Measurements from ENCODE around the gene NHS. TPM values are rescaled to one million over a fixed set of nuclear protein-coding genes. Genes with fewer than 3 reads are reported as not detected.

Gene NHS
- total and polyA plus RNA-seq, 4 experiments from 2014 or later: 0.09 to 0.67 TPM; not detected in 2

DNA sequence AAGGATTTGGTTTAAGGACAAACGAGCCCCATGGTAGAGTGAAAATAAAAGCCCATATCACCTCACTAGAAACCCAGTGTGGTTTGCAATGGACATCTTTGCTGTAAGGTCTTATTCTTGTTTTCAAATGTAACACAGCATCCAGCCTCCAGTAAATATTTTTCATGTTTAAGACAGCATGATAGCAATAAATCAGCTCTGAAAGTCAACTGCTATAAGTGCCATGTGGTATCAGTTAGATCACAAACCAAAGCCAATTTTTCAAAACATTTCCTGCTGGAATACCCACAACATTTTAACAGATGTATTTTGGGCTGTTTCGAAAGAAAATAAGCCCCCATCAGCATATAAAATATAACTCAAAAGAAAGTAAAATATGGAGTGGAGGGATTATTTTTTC is 338.3 kb downstream of the NHS start:
- ChIA-PET POLR2A (ENCODE audit: partially characterized antibody) (no interaction called here), CTCF (ENCODE audit: partially characterized antibody) (no interaction called here)

DNA sequence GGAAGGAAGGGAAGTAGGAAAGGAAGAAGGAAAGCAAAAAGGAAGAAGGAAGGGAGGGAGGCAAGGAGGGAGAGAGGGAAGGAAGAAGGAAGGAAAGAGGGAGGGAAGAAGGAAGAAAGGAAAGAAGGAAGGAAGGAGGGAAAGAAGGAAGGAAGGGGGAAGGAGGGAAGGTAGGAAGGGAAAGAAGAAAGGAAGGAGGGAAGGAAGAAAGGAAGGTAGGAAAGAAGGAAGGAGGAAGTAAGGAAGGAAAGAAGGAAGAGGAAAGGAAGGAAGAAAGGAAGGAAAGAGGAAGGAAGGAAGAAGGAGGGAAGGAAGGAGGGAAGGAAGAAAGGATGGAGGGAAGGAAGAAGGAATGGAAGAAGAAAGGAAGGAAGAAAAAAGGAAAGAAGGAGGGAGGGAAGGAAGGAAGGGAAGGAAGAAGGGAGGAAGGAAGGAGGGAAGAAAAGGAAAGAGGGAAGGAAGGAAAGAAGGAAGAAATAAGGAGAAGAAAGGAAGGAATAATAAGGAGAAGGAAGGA is 343.7 kb downstream of the NHS start:
- Histone ChIP-seq H3K27me3 (ENCODE audit: insufficient read depth, low read length) (no peaks in the 10 kb centered on the region), H3K9me3 (ENCODE audit: control insufficient read depth in 1 of 2, low read length in 2 of 2) (no peaks in the 10 kb centered on the region), H3K4me3 (ENCODE audit: low read length in 2 of 2) (no peak overlapping the region), H3K27ac (ENCODE audit: low read depth, low read length) (no peak overlapping the region), H3K36me3 (ENCODE audit: insufficient read depth, low read length) (no peaks in the 10 kb centered on the region), H3K4me1 (ENCODE audit: insufficient read depth, low read length) (no peaks in the 10 kb centered on the region)
- no peaks in the 10 kb centered on the region for H3K36me3 Mint-ChIP-seq
- POLR2A ChIA-PET (ENCODE audit: partially characterized antibody): no interaction called here
- no peak overlapping the region for H3K4me3 Mint-ChIP-seq
- intact Hi-C loops (cut with micrococcal nuclease): no loop called here
- no peaks in the 10 kb centered on the region for H3K4me1 Mint-ChIP-seq
- no peak overlapping the region for H3K27ac Mint-ChIP-seq
- H3K9me3 Mint-ChIP-seq: no peaks in the 10 kb centered on the region
- CTCF ChIA-PET (ENCODE audit: partially characterized antibody): no interaction called here
- no peak for DNase-seq
- H3K27me3 Mint-ChIP-seq: no peaks in the 10 kb centered on the region

More for the DNA sequence above, 338.3 kb downstream of the NHS start:
- H3K27me3 ChIP-seq (ENCODE audit: insufficient read depth, low read length): no peaks in the 10 kb centered on the region
- Mint-ChIP-seq H3K4me3 (no peak overlapping the region), H3K27me3 (no peaks in the 10 kb centered on the region), H3K4me1 (peaks cover 0 to 3% (median 0%) of the 10 kb centered on the region in 4 donors), H3K9me3 (no peaks in the 10 kb centered on the region), H3K27ac (no peak overlapping the region), H3K36me3 (no peaks in the 10 kb centered on the region)
- H3K27ac ChIP-seq (ENCODE audit: low read depth, low read length): no peak overlapping the region
- no peak overlapping the region for H3K4me3 ChIP-seq (ENCODE audit: low read length in 2 of 2)
- H3K9me3 ChIP-seq (ENCODE audit: control insufficient read depth in 1 of 2, low read length in 2 of 2): no peaks in the 10 kb centered on the region
- H3K36me3 ChIP-seq (ENCODE audit: insufficient read depth, low read length): no peaks in the 10 kb centered on the region
- intact Hi-C loops (cut with micrococcal nuclease): no loop called here
- no peaks in the 10 kb centered on the region for H3K4me1 ChIP-seq (ENCODE audit: insufficient read depth, low read length)
- no peak for DNase-seq

DNA sequence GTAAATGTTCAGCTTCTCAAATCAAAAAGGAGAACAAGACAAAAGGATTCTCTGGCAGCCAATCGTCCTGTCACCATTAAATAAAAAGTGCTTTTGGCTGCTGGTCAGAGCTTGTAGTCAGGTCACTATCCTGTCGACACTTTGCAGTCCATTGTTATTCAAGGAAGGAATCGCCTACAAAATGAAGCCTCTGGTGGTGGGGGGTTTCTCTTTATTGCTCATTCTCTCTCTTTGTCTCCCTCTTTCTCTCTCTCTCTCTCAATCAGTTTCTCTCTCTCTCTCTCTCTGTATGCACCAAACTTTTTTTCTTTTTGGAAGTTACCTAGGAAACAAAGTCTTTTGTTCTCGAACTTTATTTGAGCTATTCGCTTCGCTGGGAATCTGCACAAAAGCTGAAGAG is 344.7 kb downstream of the NHS start:
- Mint-ChIP-seq H3K4me1 (no peaks in the 10 kb centered on the region), H3K27me3 (no peaks in the 10 kb centered on the region), H3K4me3 (no peak overlapping the region), H3K36me3 (no peaks in the 10 kb centered on the region), H3K9me3 (no peaks in the 10 kb centered on the region), H3K27ac (no peak overlapping the region)
- POLR2A ChIA-PET (ENCODE audit: partially characterized antibody): no interaction called here
- no peaks in the 10 kb centered on the region for H3K9me3 ChIP-seq (ENCODE audit: control insufficient read depth in 1 of 2, low read length in 2 of 2)
- no peaks in the 10 kb centered on the region for H3K36me3 ChIP-seq (ENCODE audit: insufficient read depth, low read length)
- no peaks in the 10 kb centered on the region for H3K27me3 ChIP-seq (ENCODE audit: insufficient read depth, low read length)
- no peak overlapping the region for H3K27ac ChIP-seq (ENCODE audit: low read depth, low read length)
- no peak for DNase-seq
- CTCF ChIA-PET (ENCODE audit: partially characterized antibody): no interaction called here
- intact Hi-C loops (cut with micrococcal nuclease): no loop called here
- H3K4me1 ChIP-seq (ENCODE audit: insufficient read depth, low read length): no peaks in the 10 kb centered on the region
- no peak overlapping the region for H3K4me3 ChIP-seq (ENCODE audit: low read length in 2 of 2)

DNA sequence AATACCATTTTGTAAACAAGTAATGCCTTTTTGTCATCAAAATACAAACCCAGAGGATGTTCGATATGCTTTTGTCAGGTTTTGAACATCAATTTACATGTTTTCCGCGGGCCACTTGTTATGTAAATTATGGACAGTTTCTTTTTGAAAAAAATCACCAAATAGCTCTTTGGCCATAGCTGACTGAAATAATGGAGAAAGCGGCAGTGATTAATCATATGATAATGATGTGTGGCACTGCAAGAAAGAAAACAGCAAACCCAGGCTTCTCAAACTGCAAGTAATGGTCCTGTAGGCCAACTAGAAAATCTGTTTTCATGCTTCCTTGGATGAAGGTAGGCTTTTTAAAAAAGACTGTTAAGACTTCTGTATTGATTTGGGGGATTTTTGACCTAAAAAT is 346.7 kb downstream of the NHS start:
- ChIA-PET CTCF (ENCODE audit: partially characterized antibody) (no interaction called here), POLR2A (ENCODE audit: partially characterized antibody) (no interaction called here)
- Mint-ChIP-seq H3K27ac (no peak overlapping the region), H3K4me3 (no peak overlapping the region), H3K36me3 (no peaks in the 10 kb centered on the region), H3K9me3 (no peaks in the 10 kb centered on the region), H3K27me3 (no peaks in the 10 kb centered on the region), H3K4me1 (no peaks in the 10 kb centered on the region)
- H3K9me3 ChIP-seq (ENCODE audit: control insufficient read depth in 1 of 2, low read length in 2 of 2): no peaks in the 10 kb centered on the region
- no peaks in the 10 kb centered on the region for H3K36me3 ChIP-seq (ENCODE audit: insufficient read depth, low read length)
- H3K27me3 ChIP-seq (ENCODE audit: insufficient read depth, low read length): no peaks in the 10 kb centered on the region
- no peak for DNase-seq
- no peak overlapping the region for H3K27ac ChIP-seq (ENCODE audit: low read depth, low read length)
- intact Hi-C loops (cut with micrococcal nuclease): no loop called here
- no peaks in the 10 kb centered on the region for H3K4me1 ChIP-seq (ENCODE audit: insufficient read depth, low read length)
- no peak overlapping the region for H3K4me3 ChIP-seq (ENCODE audit: low read length in 2 of 2)

DNA sequence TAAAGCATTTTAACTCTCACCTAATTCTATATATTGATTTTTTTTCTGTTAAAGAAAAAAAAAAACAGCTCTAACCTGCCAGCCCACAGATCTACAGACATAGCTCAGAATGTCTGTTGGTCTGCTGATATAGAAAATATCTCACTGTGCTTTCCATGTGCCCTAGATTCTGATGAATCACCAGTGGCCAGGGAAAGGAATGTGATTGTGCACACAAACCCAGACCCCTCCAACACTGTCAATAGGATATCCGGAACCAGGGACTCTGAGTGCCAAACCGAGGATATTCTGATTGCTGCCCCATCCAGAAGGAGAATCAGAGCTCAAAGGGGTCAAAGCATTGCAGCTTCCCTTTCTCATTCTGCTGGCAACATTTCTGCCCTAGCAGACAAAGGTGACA is 350.2 kb downstream of the NHS start:
- H3K27ac ChIP-seq (ENCODE audit: low read depth, low read length): no peak overlapping the region
- no peaks in the 10 kb centered on the region for H3K36me3 Mint-ChIP-seq
- H3K4me1 ChIP-seq (ENCODE audit: insufficient read depth, low read length): no peaks in the 10 kb centered on the region
- ChIA-PET CTCF (ENCODE audit: partially characterized antibody) (no interaction called here), POLR2A (ENCODE audit: partially characterized antibody) (no interaction called here)
- H3K27me3 Mint-ChIP-seq: no peaks in the 10 kb centered on the region
- DNase-seq: no peak
- H3K9me3 Mint-ChIP-seq: peaks cover 0 to 2% (median 0%) of the 10 kb centered on the region in 8 donors
- H3K4me3 ChIP-seq (ENCODE audit: low read length in 2 of 2): no peak overlapping the region
- H3K4me3 Mint-ChIP-seq: no peak overlapping the region
- no peaks in the 10 kb centered on the region for H3K36me3 ChIP-seq (ENCODE audit: insufficient read depth, low read length)
- H3K4me1 Mint-ChIP-seq: no peaks in the 10 kb centered on the region
- intact Hi-C loops (cut with micrococcal nuclease): no loop called here
- H3K9me3 ChIP-seq (ENCODE audit: control insufficient read depth in 1 of 2, low read length in 2 of 2): no peaks in the 10 kb centered on the region
- H3K27ac Mint-ChIP-seq: no peak overlapping the region
- no peaks in the 10 kb centered on the region for H3K27me3 ChIP-seq (ENCODE audit: insufficient read depth, low read length)

DNA sequence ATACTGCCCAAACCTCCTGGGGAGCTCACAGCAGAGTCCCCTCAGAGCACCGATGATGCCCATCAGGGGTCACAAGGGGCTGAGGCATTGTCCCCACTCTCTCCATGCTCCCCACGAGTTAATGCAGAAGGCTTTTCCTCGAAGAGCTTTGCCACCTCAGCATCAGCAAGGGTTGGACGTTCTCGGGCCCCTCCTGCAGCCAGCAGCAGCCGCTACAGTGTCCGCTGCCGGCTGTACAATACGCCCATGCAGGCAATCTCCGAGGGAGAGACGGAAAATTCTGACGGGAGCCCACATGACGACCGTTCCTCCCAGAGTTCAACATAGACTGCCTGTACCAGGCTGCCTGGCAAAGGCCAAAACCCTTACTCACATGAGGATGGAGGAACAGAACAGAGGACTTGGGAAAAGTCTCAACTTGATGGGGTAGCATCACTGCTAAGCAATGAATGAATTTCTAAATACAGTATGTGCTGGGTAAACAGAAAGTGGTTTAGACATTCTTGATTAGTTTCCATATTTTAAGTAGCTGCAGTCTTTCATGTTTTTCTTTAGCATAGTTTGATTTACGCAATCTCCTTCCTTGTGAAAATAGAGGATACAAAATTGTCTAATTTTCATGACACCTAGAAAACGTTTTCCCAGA is 357.3 kb downstream of the NHS start:
- Mint-ChIP-seq H3K27me3 (peaks cover 0 to 3% of the 10 kb centered on the region in 2 donors), H3K27ac (no peak overlapping the region), H3K4me3 (no peak overlapping the region), H3K36me3 (no peaks in the 10 kb centered on the region), H3K9me3 (peaks cover 0 to 2% (median 0%) of the 10 kb centered on the region in 8 donors), H3K4me1 (peaks cover 0 to 8% (median under 1%) of the 10 kb centered on the region in 4 donors)
- intact Hi-C loops (cut with micrococcal nuclease): loop anchor here (10.0 kb wide), 2 partner anchors 1253 to 1877 kb away; partner anchors contain the start of genes AP1S2 and PHKA2
- Histone ChIP-seq H3K27me3 (ENCODE audit: insufficient read depth, low read length) (no peaks in the 10 kb centered on the region), H3K36me3 (ENCODE audit: insufficient read depth, low read length) (no peaks in the 10 kb centered on the region), H3K4me1 (ENCODE audit: insufficient read depth, low read length) (no peaks in the 10 kb centered on the region), H3K27ac (ENCODE audit: low read depth, low read length) (no peak overlapping the region), H3K4me3 (ENCODE audit: low read length in 2 of 2) (no peak overlapping the region), H3K9me3 (ENCODE audit: control insufficient read depth in 1 of 2, low read length in 2 of 2) (no peaks in the 10 kb centered on the region)
- ChIA-PET POLR2A (ENCODE audit: partially characterized antibody) (no interaction called here), CTCF (ENCODE audit: partially characterized antibody) (no interaction called here)
- DNase-seq: no peak

DNA sequence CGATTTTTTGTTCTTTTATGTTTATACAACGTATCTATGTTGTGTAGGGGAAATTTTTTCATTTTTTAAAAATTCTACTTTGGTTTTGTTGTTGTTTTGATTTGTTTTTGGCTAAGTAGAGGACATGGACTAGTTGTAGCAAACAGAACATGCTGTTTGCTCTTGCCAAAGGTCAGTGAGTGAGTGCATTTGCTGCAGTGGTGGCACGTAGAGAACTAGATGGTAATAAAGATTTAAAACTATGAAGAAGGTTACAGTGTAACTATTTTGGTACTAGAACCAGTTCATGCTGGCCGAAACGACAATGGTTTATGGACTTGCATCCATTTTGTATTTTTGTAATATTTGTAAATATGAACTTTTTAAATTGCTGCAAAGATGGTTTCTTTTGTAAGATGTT is 360.4 kb downstream of the NHS start:
- H3K27me3 ChIP-seq (ENCODE audit: insufficient read depth, low read length): no peaks in the 10 kb centered on the region

More for the DNA sequence above, 360.4 kb downstream of the NHS start:
- peaks cover 12% of the 10 kb centered on the region for H3K4me1 ChIP-seq (ENCODE audit: insufficient read depth, low read length)
- Mint-ChIP-seq H3K4me3 (no peak overlapping the region), H3K27me3 (peaks cover 0 to 3% of the 10 kb centered on the region in 2 donors), H3K27ac (no peak overlapping the region), H3K36me3 (peaks cover 0 to 3% of the 10 kb centered on the region in 2 donors), H3K9me3 (peaks cover 0 to 2% (median 0%) of the 10 kb centered on the region in 8 donors), H3K4me1 (peaks cover 11 to 29% (median 16%) of the 10 kb centered on the region in 4 donors)
- no peaks in the 10 kb centered on the region for H3K36me3 ChIP-seq (ENCODE audit: insufficient read depth, low read length)
- H3K27ac ChIP-seq (ENCODE audit: low read depth, low read length): no peak overlapping the region
- no peaks in the 10 kb centered on the region for H3K9me3 ChIP-seq (ENCODE audit: control insufficient read depth in 1 of 2, low read length in 2 of 2)
- ChIA-PET CTCF (ENCODE audit: partially characterized antibody) (no interaction called here), POLR2A (ENCODE audit: partially characterized antibody) (no interaction called here)
- no peak for DNase-seq
- H3K4me3 ChIP-seq (ENCODE audit: low read length in 2 of 2): no peak overlapping the region
- intact Hi-C loops (cut with micrococcal nuclease): loop anchor here (5.0 to 10.0 kb wide), 3 partner anchors 937 to 1881 kb away; partner anchors contain the start of genes AP1S2, PHKA2 and RS1

Data from CD4-positive, alpha-beta memory T cell (primary cell).